DMS153 treated with DMSO at 0.1 percent for 48 hours (cell line): ENCODE data around the gene NPC1L1.
A peak's percentile ranks its signal among the peaks of the same experiment; 100 is the strongest.

Experiments
- DNase-seq: peaks from one replicate; lab custom pipeline; 2025; ENCODE audit not compliant: unreplicated experiment; lab: John Stamatoyannopoulos, UW

NPC1L1 gene

GRCh38 chr7:44472843-44473242 is 68.3 kb downstream of the NPC1L1 start:
- DNase-seq: no peak

- no peak for DNase-seq
Measured at GRCh38 chr7:44471850-44472249, 69.3 kb downstream of the NPC1L1 start.

GRCh38 chr7:44471436-44471835 is 69.7 kb downstream of the NPC1L1 start:
- peak; percentile 33 for DNase-seq

- DNase-seq: no peak
Measured at GRCh38 chr7:44470628-44471245, 70.4 kb downstream of the NPC1L1 start.

- no peak for DNase-seq
Measured at GRCh38 chr7:44470135-44470479, 71.0 kb downstream of the NPC1L1 start.

- no peak for DNase-seq
Measured at GRCh38 chr7:44469461-44470134, 71.5 kb downstream of the NPC1L1 start.

GRCh38 chr7:44467217-44467548 is 73.9 kb downstream of the NPC1L1 start:
- DNase-seq: no peak

GRCh38 chr7:44466300-44467216 is 74.6 kb downstream of the NPC1L1 start:
- no peak for DNase-seq

- no peak for DNase-seq
Measured at GRCh38 chr7:44465490-44465889, 75.6 kb downstream of the NPC1L1 start.

GRCh38 chr7:44463169-44463808 is 77.8 kb downstream of the NPC1L1 start:
- no peak for DNase-seq
